K562 (cell line): Measurements from ENCODE around the gene EXOC2. TPM values are rescaled to one million over a fixed set of nuclear protein-coding genes. Genes with fewer than 3 reads are reported as not detected.

Source experiments
- ATAC-seq: fragments of 200-7000 bp; cut with Tn5 transposase; 3 replicates; pipeline ENCODE4 v1.9.1; 2020; ENCODE audit warnings: moderate library complexity
- BruUV-seq: library from RNA; stranded (reverse); fragments of 400-500 nt; replicated peaks from 2 replicates; lab custom pipeline; 2021; lab: Mats Ljungman, UMichigan
- CTCF ChIA-PET: fragments of 300-600 bp; formaldehyde crosslinking; extraction: SDS; loops from one replicate; lab custom pipeline; 2021; ENCODE audit warnings: low intra/inter-chr PET ratio; lab: Yijun Ruan, JAX
- POLR2A ChIA-PET: fragments of 300-600, 350-650 bp; sonication (Branson Sonifier 250); formaldehyde crosslinking; extraction: SDS; loops from one replicate; lab custom pipeline; 2021; ENCODE audit warnings: antibody characterized with exemption, inconsistent platforms; lab: Yijun Ruan, JAX
- DNase-seq, 4 experiments: peaks; one replicate each; pipeline versions ENCODE4 v3.0.0 to v3.0.0-alpha.2; 2011 to 2018; ENCODE audit warnings: low spot score in 3 of 4, mixed read lengths in 3 of 4; ENCODE audit errors: extremely low read depth in 1 of 4
- FAIRE-seq: peaks from 2 replicates; lab custom pipeline; 2011; peaks lifted over from hg19 to GRCh38; lab: Jason Lieb, UNC
- H2AFZ ChIP-seq: 2 replicates; pipeline ENCODE4 v1.6.0; 2011; ENCODE audit warnings: low read depth, low read length, control low read depth, inconsistent platforms
- H3K27ac ChIP-seq: fragments of 200-600 bp; 3 replicates; pipeline ENCODE4 v1.8.0; 2011; ENCODE audit warnings: low read depth, mild to moderate bottlenecking, control low read depth, inconsistent platforms, low read length, moderate library complexity, mixed read lengths; ENCODE audit errors: extremely low read depth
- H3K27me3 ChIP-seq, 2 experiments: fragments of 300-600 bp in 1 of 2; 2 replicates in 1 of 2; 3 replicates in 1 of 2; pipeline versions ENCODE4 v1.6.0 to v1.8.0; 2011; ENCODE audit warnings: inconsistent platforms in 2 of 2, low read length in 2 of 2, mild to moderate bottlenecking in 1 of 2, mixed read lengths in 1 of 2, moderate library complexity in 1 of 2; ENCODE audit not compliant: control insufficient read depth in 2 of 2, insufficient read depth in 2 of 2
- H3K36me3 ChIP-seq: fragments of 300-600 bp; 3 replicates; pipeline ENCODE4 v1.8.0; 2011; ENCODE audit warnings: mild to moderate bottlenecking, low read length, inconsistent platforms; ENCODE audit not compliant: control insufficient read depth, insufficient read depth
- H3K4me1 ChIP-seq, 2 experiments: fragments of 200-600 bp in 1 of 2; replicated peaks in 1 of 2; 2 replicates in 1 of 2; 3 replicates in 1 of 2; pipeline versions ENCODE4 v1.5.1 to v1.8.0; 2011; ENCODE audit warnings: inconsistent platforms in 2 of 2, low read length in 2 of 2, mild to moderate bottlenecking in 1 of 2, mixed read lengths in 1 of 2, moderate library complexity in 1 of 2; ENCODE audit not compliant: control insufficient read depth in 2 of 2, insufficient read depth in 2 of 2
- H3K4me2 ChIP-seq: 2 replicates; pipeline ENCODE4 v1.6.1; 2011; ENCODE audit warnings: low read length, control low read depth, inconsistent platforms, mixed read lengths; ENCODE audit not compliant: insufficient read depth
- H3K4me3 ChIP-seq: fragments of 200-600 bp; sonication (generic), shearing (Covaris generic); 2 replicates; pipeline ENCODE4 v1.5.1; 2016; ENCODE audit warnings: control low read depth, inconsistent platforms
- H3K79me2 ChIP-seq: fragments of 200-600 bp; 3 replicates; pipeline ENCODE4 v1.8.0; 2011; ENCODE audit warnings: low read length, inconsistent platforms; ENCODE audit not compliant: control insufficient read depth, insufficient read depth
- H3K9ac ChIP-seq, 2 experiments: 2 replicates each; pipeline versions ENCODE4 v1.6.0 to v1.6.1; 2011; ENCODE audit warnings: low read depth in 2 of 2, low read length in 2 of 2, control low read depth in 1 of 2, inconsistent platforms in 1 of 2, mild to moderate bottlenecking in 1 of 2, mixed read lengths in 1 of 2; ENCODE audit not compliant: insufficient read depth in 1 of 2
- H3K9me1 ChIP-seq: one replicate; pipeline ENCODE4 v1.6.0; 2011; ENCODE audit warnings: inconsistent platforms, mild to moderate bottlenecking, low read length, moderate library complexity; ENCODE audit not compliant: control insufficient read depth, insufficient read depth
- H3K9me3 ChIP-seq: replicated peaks from 2 replicates; pipeline ENCODE4 v1.5.1; 2011; ENCODE audit warnings: low read depth, low read length, inconsistent platforms; ENCODE audit not compliant: control insufficient read depth, insufficient read depth
- H4K20me1 ChIP-seq: replicated peaks from 2 replicates; pipeline ENCODE4 v1.6.1; 2011; ENCODE audit warnings: low read length, inconsistent platforms, mixed read lengths; ENCODE audit not compliant: control insufficient read depth, insufficient read depth
- ARID3A ChIP-seq: IDR thresholded peaks from 2 replicates; pipeline ENCODE4 v1.6.1; 2012; ENCODE audit warnings: low read depth, low read length, improper control_type of control experiment, borderline replicate concordance
- CEBPB ChIP-seq: fragments of 450-650 bp; IDR thresholded peaks from 2 replicates; pipeline ENCODE4 v1.6.1; 2016; ENCODE audit warnings: missing genetic modification characterization, missing compliant biosample characterization
- DNMT1 ChIP-seq: fragments of 450-650 bp; IDR thresholded peaks from 2 replicates; pipeline ENCODE4 v1.6.1; 2016; ENCODE audit warnings: antibody characterized with exemption, mild to moderate bottlenecking
- IFI16 ChIP-seq: fragments of 250-450 bp; sonication (Bioruptor Pico); IDR thresholded peaks from 2 replicates; pipeline ENCODE4 v2.1.2; 2022; ENCODE audit warnings: mild to moderate bottlenecking, inconsistent platforms
- KDM1A ChIP-seq, 2 experiments: fragments of 450-650 bp; IDR thresholded peaks; 2 replicates each; pipeline ENCODE4 v1.6.1; 2016; ENCODE audit warnings: mild to moderate bottlenecking in 2 of 2
- NFIX ChIP-seq: fragments of 250-450 bp; sonication (Bioruptor Pico); IDR thresholded peaks from 2 replicates; pipeline ENCODE4 v1.4.0; 2020; ENCODE audit warnings: low read depth, mild to moderate bottlenecking, moderate library complexity
- NUFIP1 ChIP-seq: fragments of 450-650 bp; IDR thresholded peaks from 2 replicates; pipeline ENCODE4 v1.6.1; 2018; ENCODE audit not compliant: partially characterized antibody
- PPARD ChIP-seq: fragments of 250-450 bp; sonication (Bioruptor Pico); IDR thresholded peaks from 2 replicates; pipeline ENCODE4 v1.8.0; 2022; ENCODE audit warnings: inconsistent platforms, mild to moderate bottlenecking, moderate library complexity
- TRIM28 ChIP-seq: fragments of 450-650 bp; IDR thresholded peaks from 2 replicates; pipeline ENCODE4 v1.6.1; 2017
- WGBS: fragments of 100-300 bp; shearing (Covaris generic); methylation state at CpG from one replicate; pipeline ENCODE4 v1.1.6; 2016; ENCODE audit warnings: low coverage, mixed read lengths; ENCODE audit not compliant: insufficient coverage; ENCODE audit errors: missing lambda C conversion rate; 5-methylcytosine and 5-hydroxymethylcytosine counted together
- in situ Hi-C: fragments of 300-500 bp; cut with MboI; formaldehyde crosslinking; loops from 4 replicates; pipeline ENCODE4 v1.15.0; 2018; ENCODE audit warnings: inconsistent platforms, mixed read lengths
- intact Hi-C: fragments of 100-400 bp; cut with micrococcal nuclease; formaldehyde crosslinking; loops from 2 replicates; pipeline ENCODE4 v1.14.2; 2022
- polyA plus RNA-seq, 8 experiments: library from polyadenylated mRNA; depleted of rRNA in 4 of 8; stranded (reverse) in 5 of 8; unstranded in 3 of 8; fragments of >200 nt; fragmentation: Nextera tagmentation in 2 of 8; fragmentation: Illumina TruSeq in 1 of 8; extraction: Ambion mirVana in 2 of 8; extraction: Trizol in 1 of 8; gene quantifications; 2 replicates each; pipeline versions ENCODE4 v1.2.1 to v1.2.3, GENCODE V29; 2011 to 2014; ENCODE audit warnings: inconsistent platforms in 1 of 8, missing spikeins in 1 of 8
- total RNA-seq, 7 experiments: library from RNA; depleted of rRNA in 6 of 7; stranded (reverse); fragments of >200 nt in 6 of 7; fragmentation: Illumina TruSeq in 2 of 7; extraction: Trizol in 2 of 7; gene quantifications; 2 replicates each; pipeline versions ENCODE4 v1.2.1 to v1.2.3, GENCODE V29; 2011 to 2021; ENCODE audit warnings: low replicate concordance in 1 of 7
- TF ChIP-seq, protein P1 (sequence below): fragments of 450-650 bp; formaldehyde crosslinking; IDR thresholded peaks from 2 replicates; pipeline ENCODE4 v1.4.0; 2022; ENCODE audit warnings: missing genetic modification characterization
- TF ChIP-seq, protein P2 (sequence below), 2 experiments: fragments of 450-650 bp; IDR thresholded peaks; 2 replicates each; pipeline ENCODE4 v1.6.1; 2016
- TF ChIP-seq, protein P3 (sequence below): fragments of 250-450 bp; sonication (Bioruptor Pico); IDR thresholded peaks from 2 replicates; pipeline ENCODE4 v1.4.0; 2020; ENCODE audit warnings: mild to moderate bottlenecking, moderate library complexity
- TF ChIP-seq, protein P4 (sequence below): fragments of 450-650 bp; formaldehyde crosslinking; IDR thresholded peaks from 2 replicates; pipeline ENCODE4 v1.4.0; 2020; ENCODE audit warnings: mild to moderate bottlenecking, moderate library complexity

Gene EXOC2
- total and polyA plus RNA-seq, 9 of the 15 experiments (the other 6 are each of a cell fraction or from before 2014, with no cell fraction given) = 12.2 to 30.2 (median 24.2) TPM

DNA sequence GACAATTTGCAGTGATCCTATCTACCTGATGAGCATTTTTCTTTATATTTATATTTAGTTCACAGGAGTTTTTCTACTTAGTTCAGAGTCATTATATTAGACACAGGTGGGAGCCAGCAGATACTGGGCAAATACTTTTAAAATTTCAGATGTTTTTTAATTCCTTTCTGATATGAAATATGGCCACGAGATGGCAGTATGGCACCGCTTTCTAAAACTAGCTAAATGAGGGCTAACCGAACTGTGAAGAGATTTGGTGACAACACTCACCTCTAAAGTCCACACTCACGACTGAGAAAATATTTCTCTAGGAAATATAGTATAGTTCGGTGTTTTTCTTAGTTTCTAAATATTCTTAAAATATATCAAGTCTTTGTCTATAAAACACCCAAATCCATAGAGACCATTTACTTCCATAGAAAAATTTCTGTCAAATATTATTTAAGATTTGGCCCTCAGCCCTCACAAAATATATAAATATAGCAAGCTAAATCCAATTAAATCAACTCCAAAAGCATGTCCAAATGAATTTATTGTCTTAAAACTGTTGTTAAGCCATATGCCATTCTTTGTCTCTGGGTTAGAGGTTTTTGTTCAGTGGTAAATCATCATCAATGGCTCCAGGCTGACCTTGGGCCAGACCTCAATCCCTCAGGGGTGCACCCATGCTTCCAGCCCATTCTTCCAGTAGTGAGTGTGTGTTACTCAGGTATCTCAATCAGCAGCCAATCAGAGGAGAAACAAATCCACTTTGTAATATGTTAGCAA lies 99.6 kb downstream of the EXOC2 start:
- intact Hi-C loops = loop anchor here (1.0 to 5.0 kb wide), 8 partner anchors 31 to 844 kb away; partner anchors contain the start of gene HUS1B
- DNase-seq (peak; percentile 54 to 81 (median 60)), FAIRE-seq (peak; percentile 86), ATAC-seq (peak; percentile 92)
- Histone ChIP-seq H3K27ac (no peak overlapping the region), H2AFZ (no peak overlapping the region), H3K27me3 (no peaks in the 10 kb centered on the region), H3K4me3 (no peak overlapping the region), H3K9me3 (no peaks in the 10 kb centered on the region), H3K36me3 (peaks cover 17% of the 10 kb centered on the region; the same call in 2 of the 3 replicates), H3K9me1 (no peaks in the 10 kb centered on the region), H3K4me1 (no peaks in the 10 kb centered on the region), H3K79me2 (no peaks in the 10 kb centered on the region), H3K9ac (peak overlapping the region in 1 of 2 experiments; percentile 47; a peak in 1 of 4 replicates), H3K4me2 (no peak overlapping the region), H4K20me1 (no peaks in the 10 kb centered on the region)
- in situ Hi-C loops = loop anchor here (10.0 to 25.0 kb wide), 2 partner anchors 201 to 819 kb away; no protein-coding TSS in a partner anchor
- ChIA-PET POLR2A (interaction anchor here (0.5 to 1.0 kb wide), 4 partner anchors 10 to 221 kb away, joined by 3 read pairs; no protein-coding TSS in a partner anchor), CTCF (interaction anchor here (0.5 to 2.0 kb wide), 11 partner anchors 20 to 843 kb away, joined by 3 to 14 read pairs (median 3); no protein-coding TSS in a partner anchor)
- BruUV-seq = no TSS peak
- 2% methylated on average over 5 of the region's 5 CpGs for WGBS
- TF ChIP-seq ARID3A (peak; percentile 96), PPARD (no peak), TRIM28 (no peak), NFIX (no peak), CEBPB (tag) (no peak), DNMT1 (no peak), IFI16 (no peak), NUFIP1 (no peak), KDM1A (IDR thresholded peaks at IDR 0.05) (no peak)
- TF ChIP-seq, protein P1, sequence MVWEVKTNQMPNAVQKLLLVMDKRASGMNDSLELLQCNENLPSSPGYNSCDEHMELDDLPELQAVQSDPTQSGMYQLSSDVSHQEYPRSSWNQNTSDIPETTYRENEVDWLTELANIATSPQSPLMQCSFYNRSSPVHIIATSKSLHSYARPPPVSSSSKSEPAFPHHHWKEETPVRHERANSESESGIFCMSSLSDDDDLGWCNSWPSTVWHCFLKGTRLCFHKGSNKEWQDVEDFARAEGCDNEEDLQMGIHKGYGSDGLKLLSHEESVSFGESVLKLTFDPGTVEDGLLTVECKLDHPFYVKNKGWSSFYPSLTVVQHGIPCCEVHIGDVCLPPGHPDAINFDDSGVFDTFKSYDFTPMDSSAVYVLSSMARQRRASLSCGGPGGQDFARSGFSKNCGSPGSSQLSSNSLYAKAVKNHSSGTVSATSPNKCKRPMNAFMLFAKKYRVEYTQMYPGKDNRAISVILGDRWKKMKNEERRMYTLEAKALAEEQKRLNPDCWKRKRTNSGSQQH (CRISPR knock-in tag) = no peak
- TF ChIP-seq, protein P2, sequence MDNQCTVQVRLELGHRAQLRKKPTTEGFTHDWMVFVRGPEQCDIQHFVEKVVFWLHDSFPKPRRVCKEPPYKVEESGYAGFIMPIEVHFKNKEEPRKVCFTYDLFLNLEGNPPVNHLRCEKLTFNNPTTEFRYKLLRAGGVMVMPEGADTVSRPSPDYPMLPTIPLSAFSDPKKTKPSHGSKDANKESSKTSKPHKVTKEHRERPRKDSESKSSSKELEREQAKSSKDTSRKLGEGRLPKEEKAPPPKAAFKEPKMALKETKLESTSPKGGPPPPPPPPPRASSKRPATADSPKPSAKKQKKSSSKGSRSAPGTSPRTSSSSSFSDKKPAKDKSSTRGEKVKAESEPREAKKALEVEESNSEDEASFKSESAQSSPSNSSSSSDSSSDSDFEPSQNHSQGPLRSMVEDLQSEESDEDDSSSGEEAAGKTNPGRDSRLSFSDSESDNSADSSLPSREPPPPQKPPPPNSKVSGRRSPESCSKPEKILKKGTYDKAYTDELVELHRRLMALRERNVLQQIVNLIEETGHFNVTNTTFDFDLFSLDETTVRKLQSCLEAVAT (IDR thresholded peaks at IDR 0.05) = no peak
- TF ChIP-seq, protein P3, sequence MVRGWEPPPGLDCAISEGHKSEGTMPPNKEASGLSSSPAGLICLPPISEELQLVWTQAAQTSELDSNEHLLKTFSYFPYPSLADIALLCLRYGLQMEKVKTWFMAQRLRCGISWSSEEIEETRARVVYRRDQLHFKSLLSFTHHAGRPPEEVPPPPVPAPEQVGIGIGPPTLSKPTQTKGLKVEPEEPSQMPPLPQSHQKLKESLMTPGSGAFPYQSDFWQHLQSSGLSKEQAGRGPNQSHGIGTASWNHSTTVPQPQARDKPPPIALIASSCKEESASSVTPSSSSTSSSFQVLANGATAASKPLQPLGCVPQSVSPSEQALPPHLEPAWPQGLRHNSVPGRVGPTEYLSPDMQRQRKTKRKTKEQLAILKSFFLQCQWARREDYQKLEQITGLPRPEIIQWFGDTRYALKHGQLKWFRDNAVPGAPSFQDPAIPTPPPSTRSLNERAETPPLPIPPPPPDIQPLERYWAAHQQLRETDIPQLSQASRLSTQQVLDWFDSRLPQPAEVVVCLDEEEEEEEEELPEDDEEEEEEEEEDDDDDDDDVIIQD (CRISPR knock-in tag) = no peak
- TF ChIP-seq, protein P4, sequence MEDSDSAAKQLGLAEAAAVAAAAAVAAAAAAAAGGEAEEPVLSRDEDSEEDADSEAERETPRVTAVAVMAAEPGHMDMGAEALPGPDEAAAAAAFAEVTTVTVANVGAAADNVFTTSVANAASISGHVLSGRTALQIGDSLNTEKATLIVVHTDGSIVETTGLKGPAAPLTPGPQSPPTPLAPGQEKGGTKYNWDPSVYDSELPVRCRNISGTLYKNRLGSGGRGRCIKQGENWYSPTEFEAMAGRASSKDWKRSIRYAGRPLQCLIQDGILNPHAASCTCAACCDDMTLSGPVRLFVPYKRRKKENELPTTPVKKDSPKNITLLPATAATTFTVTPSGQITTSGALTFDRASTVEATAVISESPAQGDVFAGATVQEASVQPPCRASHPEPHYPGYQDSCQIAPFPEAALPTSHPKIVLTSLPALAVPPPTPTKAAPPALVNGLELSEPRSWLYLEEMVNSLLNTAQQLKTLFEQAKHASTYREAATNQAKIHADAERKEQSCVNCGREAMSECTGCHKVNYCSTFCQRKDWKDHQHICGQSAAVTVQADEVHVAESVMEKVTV (CRISPR knock-in tag) = peak; percentile 91
